Measurements from ENCODE around the gene C16orf82. TPM values are rescaled to one million over a fixed set of nuclear protein-coding genes. Genes with fewer than 3 reads are reported as not detected.

Gene C16orf82
- total and polyA plus RNA-seq, 7 donors = not detected

- peak overlapping the region in 1 of 4 donors; percentile 46 for H3K27ac ChIP-seq
- TF ChIP-seq POLR2AphosphoS5 (IDR thresholded peaks at IDR 0.05) (no peak), POLR2A (IDR thresholded peaks at IDR 0.05) (no peak), CTCF (IDR thresholded peaks at IDR 0.05) (peak; percentile 15 to 95 (median 42)), EP300 (IDR thresholded peaks at IDR 0.05) (no peak)
- H3K4me3 ChIP-seq = peak overlapping the region in 3 of 4 donors; percentile 24 to 44 (median 35)
- H3K4me1 ChIP-seq = peaks cover 0 to 10% (median 9%) of the 10 kb centered on the region in 4 donors
- intact Hi-C loops (cut with DNase I) = no loop called here
- 2 to 6% methylated on average over 61 of the region's 61 CpGs for WGBS, 2 donors
- peak; percentile 80 for DNase-seq
- no peaks in the 10 kb centered on the region for H3K36me3 ChIP-seq
- H3K27me3 ChIP-seq = no peaks in the 10 kb centered on the region
- no peaks in the 10 kb centered on the region for H3K9me3 ChIP-seq
Measured at GRCh38 chr16:27109666-27110523, 43.2 kb downstream of the C16orf82 start.

GRCh38 chr16:27110524-27110896 is 43.8 kb downstream of the C16orf82 start:
- TF ChIP-seq POLR2AphosphoS5 (IDR thresholded peaks at IDR 0.05) (no peak), CTCF (IDR thresholded peaks at IDR 0.05) (no peak), POLR2A (IDR thresholded peaks at IDR 0.05) (no peak), EP300 (IDR thresholded peaks at IDR 0.05) (no peak)
- H3K36me3 ChIP-seq = no peaks in the 10 kb centered on the region
- H3K4me1 ChIP-seq = peaks cover 0 to 10% (median 9%) of the 10 kb centered on the region in 4 donors
- intact Hi-C loops (cut with DNase I) = no loop called here
- H3K27ac ChIP-seq = peak overlapping the region in 1 of 4 donors; percentile 46
- H3K9me3 ChIP-seq = no peaks in the 10 kb centered on the region
- WGBS, 2 donors = 33 to 52% methylated on average over 7 of the region's 7 CpGs
- no peak for DNase-seq
- H3K4me3 ChIP-seq = no peak overlapping the region
- H3K27me3 ChIP-seq = no peaks in the 10 kb centered on the region

GRCh38 chr16:27111486-27111885 is 44.8 kb downstream of the C16orf82 start:
- intact Hi-C loops (cut with DNase I) = no loop called here
- H3K4me1 ChIP-seq = peaks cover 0 to 10% (median 9%) of the 10 kb centered on the region in 4 donors
- no peak for DNase-seq
- 85 to 87% methylated on average over 7 of the region's 7 CpGs for WGBS, 2 donors
- H3K4me3 ChIP-seq = no peak overlapping the region
- H3K27ac ChIP-seq = no peak overlapping the region
- no peaks in the 10 kb centered on the region for H3K27me3 ChIP-seq
- H3K36me3 ChIP-seq = no peaks in the 10 kb centered on the region
- no peak for TF ChIP-seq EP300 (IDR thresholded peaks at IDR 0.05)
- TF ChIP-seq POLR2A (IDR thresholded peaks at IDR 0.05) = no peak
- no peak for TF ChIP-seq CTCF (IDR thresholded peaks at IDR 0.05)
- TF ChIP-seq POLR2AphosphoS5 (IDR thresholded peaks at IDR 0.05) = no peak
- no peaks in the 10 kb centered on the region for H3K9me3 ChIP-seq

GRCh38 chr16:27112093-27112811 is 45.5 kb downstream of the C16orf82 start:
- H3K4me1 ChIP-seq = peaks cover 0 to 10% (median 9%) of the 10 kb centered on the region in 4 donors
- H3K27me3 ChIP-seq = no peaks in the 10 kb centered on the region
- H3K4me3 ChIP-seq = no peak overlapping the region
- no peaks in the 10 kb centered on the region for H3K9me3 ChIP-seq
- H3K27ac ChIP-seq = no peak overlapping the region
- DNase-seq = no peak
- no peaks in the 10 kb centered on the region for H3K36me3 ChIP-seq
- no peak for TF ChIP-seq POLR2A (IDR thresholded peaks at IDR 0.05)
- TF ChIP-seq CTCF (IDR thresholded peaks at IDR 0.05) = no peak
- no peak for TF ChIP-seq EP300 (IDR thresholded peaks at IDR 0.05)
- no peak for TF ChIP-seq POLR2AphosphoS5 (IDR thresholded peaks at IDR 0.05)
- intact Hi-C loops (cut with DNase I) = no loop called here
- WGBS, 2 donors = 83 to 90% methylated on average over 4 of the region's 4 CpGs

All from sigmoid colon (tissue), 7 donors.